ENCODE measurements around the gene ZBTB9.
"Not testable (repeated sequence)": the region's sequence is repeated elsewhere in the genome, so short reads cannot be mapped to it uniquely, and the experiment has no call there.

The ZBTB9 gene

GRCh38 chr6:33459226-33459625 lies 4.8 kb downstream of the ZBTB9 start:
- FAIRE-seq (no peak), DNase-seq (ENCODE audit: low spot score) (no peak)

- DNase-seq (ENCODE audit: low spot score) (no peak), FAIRE-seq (no peak)
Measured at GRCh38 chr6:33466075-33466735, 11.8 kb downstream of the ZBTB9 start.

GRCh38 chr6:33467091-33467490 lies 12.7 kb downstream of the ZBTB9 start:
- FAIRE-seq, result no peak
- no peak for DNase-seq (ENCODE audit: low spot score)

- FAIRE-seq, result no peak
Measured at GRCh38 chr6:33469661-33470060, 15.3 kb downstream of the ZBTB9 start.

GRCh38 chr6:33477864-33478263 lies 23.5 kb downstream of the ZBTB9 start:
- FAIRE-seq (no peak), DNase-seq (ENCODE audit: low spot score) (no peak)

More at GRCh38 chr6:33469661-33470060, 15.3 kb downstream of the ZBTB9 start:
- no peak for DNase-seq (ENCODE audit: low spot score)

- FAIRE-seq, result no peak
- no peak for DNase-seq (ENCODE audit: low spot score)
Measured at GRCh38 chr6:33481192-33481591, 26.8 kb downstream of the ZBTB9 start.

- DNase-seq (ENCODE audit: low spot score); FAIRE-seq: not testable (repeated sequence)
Measured at GRCh38 chr6:33482620-33483019, 28.2 kb downstream of the ZBTB9 start.

- FAIRE-seq, result no peak
- DNase-seq (ENCODE audit: low spot score), result no peak
Measured at GRCh38 chr6:33483678-33484077, 29.3 kb downstream of the ZBTB9 start.

- DNase-seq (ENCODE audit: low spot score); FAIRE-seq: not testable (repeated sequence)
Measured at GRCh38 chr6:33484673-33485262, 30.4 kb downstream of the ZBTB9 start.

- not testable (repeated sequence) for FAIRE-seq; DNase-seq (ENCODE audit: low spot score)
Measured at GRCh38 chr6:33485680-33486079, 31.3 kb downstream of the ZBTB9 start.

GRCh38 chr6:33488339-33488738 lies 34.0 kb downstream of the ZBTB9 start:
- DNase-seq (ENCODE audit: low spot score) (no peak), FAIRE-seq (no peak)

GRCh38 chr6:33490198-33490597 lies 35.8 kb downstream of the ZBTB9 start:
- no peak for FAIRE-seq
- DNase-seq (ENCODE audit: low spot score), result no peak

- FAIRE-seq, result no peak
- DNase-seq (ENCODE audit: low spot score), result no peak
Measured at GRCh38 chr6:33490621-33491020, 36.2 kb downstream of the ZBTB9 start.

GRCh38 chr6:33492093-33492492 lies 37.7 kb downstream of the ZBTB9 start:
- no peak for FAIRE-seq
- no peak for DNase-seq (ENCODE audit: low spot score)

- no peak for FAIRE-seq
- DNase-seq (ENCODE audit: low spot score), result no peak
Measured at GRCh38 chr6:33497157-33497556, 42.8 kb downstream of the ZBTB9 start.

- FAIRE-seq, result no peak
Measured at GRCh38 chr6:33502486-33502885, 48.1 kb downstream of the ZBTB9 start.

GRCh38 chr6:33504486-33504885 lies 50.1 kb downstream of the ZBTB9 start:
- FAIRE-seq, result no peak
- no peak for DNase-seq (ENCODE audit: low spot score)

More at GRCh38 chr6:33502486-33502885, 48.1 kb downstream of the ZBTB9 start:
- no peak for DNase-seq (ENCODE audit: low spot score)

- FAIRE-seq (no peak), DNase-seq (ENCODE audit: low spot score) (no peak)
Measured at GRCh38 chr6:33505548-33506370, 51.4 kb downstream of the ZBTB9 start.
